Spleen (tissue), 11 donors: ENCODE results near the gene JARID2. TPM values are rescaled to one million over a fixed set of nuclear protein-coding genes. Genes with fewer than 3 reads are reported as not detected.
A peak's percentile ranks its signal among the peaks of the same experiment; 100 is the strongest.

Source experiments
- DNase-seq: peaks from one replicate; pipeline ENCODE4 v3.0.0-alpha.2; 2020
- H3K27ac ChIP-seq, 8 donors: fragments of 200-600 bp; sonication (generic) in 7 of 8; 1 replicate in 4 of 8; 2 replicates in 4 of 8; pipeline versions ENCODE4 v1.5.0 to v1.8.0; 2016 to 2021; ENCODE audit warnings: inconsistent platforms in 4 of 8, mild to moderate bottlenecking in 4 of 8, moderate library complexity in 1 of 8
- H3K27me3 ChIP-seq, 7 donors: fragments of 200-600 bp; sonication (generic) in 6 of 7; replicated peaks in 1 of 7; 1 replicate in 4 of 7; 2 replicates in 3 of 7; pipeline versions ENCODE4 v1.5.0 to v1.8.0; 2016 to 2021; ENCODE audit warnings: inconsistent platforms in 3 of 7, mild to moderate bottlenecking in 1 of 7
- H3K36me3 ChIP-seq, 6 donors: fragments of 200-600 bp; sonication (generic) in 5 of 6; 1 replicate in 4 of 6; 2 replicates in 2 of 6; pipeline versions ENCODE4 v1.5.0 to v1.8.0; 2016 to 2021; ENCODE audit warnings: inconsistent platforms in 2 of 6
- H3K4me1 ChIP-seq, 6 donors: fragments of 200-600 bp; sonication (generic) in 5 of 6; 1 replicate in 3 of 6; 2 replicates in 3 of 6; pipeline versions ENCODE4 v1.5.0 to v1.8.0; 2016 to 2021; ENCODE audit warnings: inconsistent platforms in 3 of 6
- H3K4me3 ChIP-seq, 8 donors: fragments of 200-600 bp; sonication (generic) in 7 of 8; 1 replicate in 4 of 8; 2 replicates in 4 of 8; pipeline versions ENCODE4 v1.5.0 to v1.8.0; 2016 to 2021; ENCODE audit warnings: inconsistent platforms in 4 of 8, mild to moderate bottlenecking in 4 of 8, moderate library complexity in 2 of 8
- H3K9me3 ChIP-seq, 8 donors: fragments of 200-600 bp; sonication (generic) in 7 of 8; 1 replicate in 4 of 8; 2 replicates in 4 of 8; pipeline versions ENCODE4 v1.5.0 to v1.8.0; 2016 to 2021; ENCODE audit warnings: inconsistent platforms in 4 of 8
- POLR2A ChIP-seq, 3 donors: fragments of 450-650 bp; IDR thresholded peaks; one replicate each; pipeline ENCODE4 v1.5.1; 2017; ENCODE audit warnings: antibody characterized with exemption in 3 of 3, mild to moderate bottlenecking in 1 of 3
- POLR2AphosphoS5 ChIP-seq, 3 donors: sonication (generic); formaldehyde crosslinking; IDR thresholded peaks; one replicate each; pipeline ENCODE4 v1.5.1; 2017; ENCODE audit warnings: antibody characterized with exemption in 3 of 3
- WGBS, 5 donors: extraction: QIAGEN DNeasy Blood & Tissue Kit in 3 of 5; methylation state at CpG; one replicate each; pipeline versions ENCODE4 v1.1.5 to v1.1.7; 2013 to 2018; 5-methylcytosine and 5-hydroxymethylcytosine counted together
- intact Hi-C: fragments of 100-400 bp; cut with DNase I; formaldehyde crosslinking; loops from one replicate; pipeline ENCODE4 v1.15.0; 2023; ENCODE audit warnings: low total_unique reads
- polyA plus RNA-seq, 3 donors: library from polyadenylated mRNA; stranded (reverse); fragments of 200-250 nt; gene quantifications; one replicate each; pipeline ENCODE4 v1.2.1, GENCODE V29; 2013
- total RNA-seq, 7 donors: library from RNA; depleted of rRNA in 3 of 7; stranded (reverse); fragments of >200 nt in 3 of 7; fragmentation: NEBNext Ultra II Directional in 4 of 7; extraction: Animal tissue kit (Norgen Biotek cat#: 25700) in 4 of 7; gene quantifications; one replicate each; pipeline versions ENCODE4 v1.1.0 to v1.2.1, GENCODE V29; 2016 to 2021
- TF ChIP-seq, protein P1 (sequence below), 11 experiments: fragments of 200-600 bp in 7 of 11; fragments of 450-650 bp in 4 of 11; sonication (generic) in 4 of 11; IDR thresholded peaks in 8 of 11; conservative IDR thresholded peaks in 3 of 11; 1 replicate in 7 of 11; 2 replicates in 4 of 11; pipeline versions ENCODE4 v1.4.0 to v1.8.0; 2016 to 2021; ENCODE audit warnings: antibody characterized with exemption in 11 of 11, inconsistent platforms in 4 of 11, mild to moderate bottlenecking in 1 of 11
- donor health status: healthy with polysubstance abuse.
- donor health status: DM: no; HTN: no; CAD: no; lungs with moderate emphysema.
- donor health status: DM: no; HTN: no; CAD: no.
- donor health status: Bipolar disorder and iron deficiency.
- donor health status: healthy.
- donor health status: DM: no; HTN: no; CAD: no.
- donor health status: DM: yes; HTN: yes; CAD: no.

Gene JARID2
- total and polyA plus RNA-seq, 10 donors, result 4.4 to 27.1 (median 20.6) TPM

DNA sequence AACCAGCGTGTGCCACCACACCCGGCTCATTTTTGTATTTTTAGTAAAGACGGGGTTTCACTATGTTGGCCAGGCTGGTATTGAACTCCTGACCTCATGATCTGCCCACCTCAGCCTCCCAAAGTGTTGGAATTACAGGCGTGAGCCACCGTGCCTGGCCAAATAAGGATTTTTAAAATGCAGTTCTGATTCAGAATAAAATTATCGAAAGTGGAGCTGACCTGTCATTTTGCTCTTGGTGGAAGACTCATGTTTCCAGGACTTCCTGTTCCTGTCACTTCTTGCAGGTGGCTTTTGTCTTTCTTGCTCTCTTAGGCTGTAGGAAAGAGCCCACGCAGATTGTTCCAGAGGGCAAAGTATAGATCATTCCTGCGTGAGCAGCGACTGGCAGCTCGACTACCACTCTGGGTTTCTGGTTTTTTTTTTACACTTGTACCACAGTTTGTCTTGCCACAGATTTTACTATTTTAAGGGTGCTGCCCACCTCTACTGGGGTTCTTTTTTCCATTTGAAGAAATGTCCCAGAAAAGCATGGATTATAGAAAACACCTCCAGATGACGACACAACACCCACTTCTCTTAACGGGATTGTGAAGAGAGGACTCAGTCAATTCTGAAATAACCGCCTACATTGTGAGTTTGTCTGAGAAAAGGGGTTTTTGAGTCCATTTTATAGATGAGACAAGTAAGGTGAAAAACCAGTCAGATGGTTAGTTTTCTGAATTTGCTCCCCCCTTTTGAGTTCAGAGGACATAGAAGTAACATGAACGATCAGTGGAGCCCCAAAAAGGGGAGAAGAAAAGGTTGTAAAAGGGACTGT lies 7.5 kb downstream of the JARID2 start:
- Histone ChIP-seq H3K9me3 (no peaks in the 10 kb centered on the region), H3K27me3 (no peaks in the 10 kb centered on the region), H3K27ac (peak overlapping the region in 7 of 8 donors; percentile 15 to 99 (median 69)), H3K4me1 (peaks cover 35 to 97% (median 93%) of the 10 kb centered on the region in 6 donors), H3K36me3 (no peaks in the 10 kb centered on the region), H3K4me3 (peak overlapping the region in 1 of 8 donors; percentile 12)
- intact Hi-C loops, result no loop called here
- TF ChIP-seq POLR2A (IDR thresholded peaks at IDR 0.05) (no peak), POLR2AphosphoS5 (IDR thresholded peaks at IDR 0.05) (no peak)
- TF ChIP-seq, protein P1, sequence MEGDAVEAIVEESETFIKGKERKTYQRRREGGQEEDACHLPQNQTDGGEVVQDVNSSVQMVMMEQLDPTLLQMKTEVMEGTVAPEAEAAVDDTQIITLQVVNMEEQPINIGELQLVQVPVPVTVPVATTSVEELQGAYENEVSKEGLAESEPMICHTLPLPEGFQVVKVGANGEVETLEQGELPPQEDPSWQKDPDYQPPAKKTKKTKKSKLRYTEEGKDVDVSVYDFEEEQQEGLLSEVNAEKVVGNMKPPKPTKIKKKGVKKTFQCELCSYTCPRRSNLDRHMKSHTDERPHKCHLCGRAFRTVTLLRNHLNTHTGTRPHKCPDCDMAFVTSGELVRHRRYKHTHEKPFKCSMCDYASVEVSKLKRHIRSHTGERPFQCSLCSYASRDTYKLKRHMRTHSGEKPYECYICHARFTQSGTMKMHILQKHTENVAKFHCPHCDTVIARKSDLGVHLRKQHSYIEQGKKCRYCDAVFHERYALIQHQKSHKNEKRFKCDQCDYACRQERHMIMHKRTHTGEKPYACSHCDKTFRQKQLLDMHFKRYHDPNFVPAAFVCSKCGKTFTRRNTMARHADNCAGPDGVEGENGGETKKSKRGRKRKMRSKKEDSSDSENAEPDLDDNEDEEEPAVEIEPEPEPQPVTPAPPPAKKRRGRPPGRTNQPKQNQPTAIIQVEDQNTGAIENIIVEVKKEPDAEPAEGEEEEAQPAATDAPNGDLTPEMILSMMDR (IDR thresholded peaks at IDR 0.05 in 8 of 11, conservative IDR thresholded peaks at IDR 0.05 in 3 of 11), result no peak
- 41 to 68% (median 50%) methylated on average over 14 of the region's 14 CpGs for WGBS, 5 donors
- no peak for DNase-seq

DNA sequence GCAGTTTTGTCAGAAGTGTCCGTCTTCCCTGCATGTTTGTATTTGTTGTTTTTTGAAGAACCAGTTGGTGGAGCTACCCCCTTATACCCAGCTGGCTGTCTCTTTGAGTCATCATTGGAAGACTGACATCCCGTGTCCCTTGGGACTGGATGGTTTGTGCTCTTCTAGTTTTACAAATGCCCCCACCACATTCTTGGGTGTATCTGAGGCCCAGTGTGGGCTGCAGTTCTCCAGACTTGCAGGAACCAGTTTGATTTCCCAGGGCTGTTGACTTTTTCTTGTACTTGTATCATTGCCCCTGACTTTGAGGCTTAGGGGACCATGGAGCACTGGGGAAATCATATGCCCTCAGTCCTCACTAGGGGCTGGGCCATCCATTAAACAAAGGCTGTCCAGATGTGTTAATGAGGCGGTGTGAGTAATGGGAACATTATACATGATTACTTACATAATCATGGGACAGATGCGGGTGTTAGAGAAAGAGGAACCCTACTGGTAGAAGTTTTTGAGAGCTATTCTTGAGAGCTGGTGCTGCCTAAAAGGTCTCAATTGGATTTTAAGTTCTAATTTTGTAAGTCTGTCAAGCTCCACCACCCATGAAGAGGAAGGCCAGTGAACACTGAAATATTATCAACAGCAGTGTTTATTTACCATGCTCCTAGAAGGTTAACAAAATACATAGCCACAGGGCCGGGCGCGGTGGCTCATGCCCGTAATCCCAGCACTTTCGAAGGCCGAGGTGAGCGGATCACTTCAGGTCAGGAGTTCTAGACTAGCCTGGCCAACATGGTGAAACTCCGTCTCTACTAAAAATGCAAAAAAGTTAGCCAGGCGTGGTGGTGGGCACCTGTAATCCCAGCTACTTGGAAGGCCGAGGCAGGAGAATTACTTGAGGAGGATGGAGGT lies 8.5 kb downstream of the JARID2 start:
- no peak for DNase-seq
- peak overlapping the region in 7 of 8 donors; percentile 33 to 99 (median 69) for H3K27ac ChIP-seq
- 73 to 78% (median 74%) methylated on average over 14 of the region's 14 CpGs for WGBS, 5 donors
- peak overlapping the region in 1 of 8 donors; percentile 34 for H3K4me3 ChIP-seq
- H3K9me3 ChIP-seq, result no peaks in the 10 kb centered on the region
- intact Hi-C loops, result no loop called here
- H3K36me3 ChIP-seq, result no peaks in the 10 kb centered on the region
- no peaks in the 10 kb centered on the region for H3K27me3 ChIP-seq
- TF ChIP-seq POLR2AphosphoS5 (IDR thresholded peaks at IDR 0.05), result no peak
- no peak for TF ChIP-seq POLR2A (IDR thresholded peaks at IDR 0.05)
- TF ChIP-seq, protein P1 (IDR thresholded peaks at IDR 0.05 in 8 of 11, conservative IDR thresholded peaks at IDR 0.05 in 3 of 11), result peak in 2 of 11 experiments; percentile 2 to 11
- H3K4me1 ChIP-seq, result peaks cover 41 to 100% (median 97%) of the 10 kb centered on the region in 6 donors

DNA sequence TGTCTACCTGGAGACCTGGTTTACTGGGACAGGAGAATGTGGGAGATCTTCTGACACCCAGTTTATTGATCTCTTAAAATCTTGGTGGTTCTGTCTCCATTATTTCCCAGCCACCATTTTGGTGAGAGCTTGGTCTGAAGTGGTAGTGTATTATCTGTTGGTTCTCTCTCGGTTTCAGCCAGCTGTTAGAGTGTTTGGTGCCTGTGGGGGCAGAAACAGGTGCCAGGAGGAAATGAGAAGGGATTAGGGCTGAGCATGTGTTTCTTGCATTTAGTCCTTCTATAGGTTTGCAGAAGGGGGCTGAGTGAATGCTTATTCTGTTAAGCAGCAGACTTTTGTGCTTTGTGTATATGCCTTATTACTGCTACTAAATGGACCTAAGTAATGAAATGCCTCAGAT lies 9.6 kb downstream of the JARID2 start:
- 17 to 42% (median 29%) methylated on average over 1 of the region's 1 CpG for WGBS, 5 donors
- TF ChIP-seq POLR2A (IDR thresholded peaks at IDR 0.05) (no peak), POLR2AphosphoS5 (IDR thresholded peaks at IDR 0.05) (peak in 1 of 3 donors; percentile 11)
- Histone ChIP-seq H3K4me1 (peaks cover 45 to 100% (median 96%) of the 10 kb centered on the region in 6 donors), H3K9me3 (no peaks in the 10 kb centered on the region), H3K27me3 (no peaks in the 10 kb centered on the region), H3K36me3 (no peaks in the 10 kb centered on the region), H3K27ac (peak overlapping the region in 4 of 8 donors; percentile 39 to 99 (median 86)), H3K4me3 (no peak overlapping the region)
- intact Hi-C loops, result no loop called here
- no peak for DNase-seq

DNA sequence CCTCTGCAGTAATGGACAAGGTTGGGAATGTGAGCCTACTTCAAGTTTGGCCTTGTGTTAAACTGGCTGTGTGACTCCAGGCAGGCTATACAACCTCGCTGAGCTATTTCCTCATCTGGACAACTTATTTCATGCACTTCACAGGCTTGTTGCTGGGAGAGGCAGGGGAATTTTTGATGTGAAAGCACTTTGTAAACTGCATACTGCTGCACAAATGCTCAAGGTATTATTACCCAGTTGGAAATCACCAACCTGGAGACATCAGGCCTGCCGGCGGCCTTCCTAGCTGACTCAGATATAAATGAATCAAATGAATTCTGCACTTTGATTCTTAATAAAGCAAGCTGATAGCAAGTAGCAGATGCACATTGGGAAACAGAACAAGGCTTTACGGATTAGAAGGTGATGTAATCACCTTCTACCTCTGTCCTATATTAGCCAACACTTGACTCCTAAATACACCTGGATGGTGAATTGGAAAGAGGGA lies 10.1 kb downstream of the JARID2 start:
- 49 to 73% (median 61%) methylated on average over 4 of the region's 4 CpGs for WGBS, 5 donors
- TF ChIP-seq POLR2A (IDR thresholded peaks at IDR 0.05) (no peak), POLR2AphosphoS5 (IDR thresholded peaks at IDR 0.05) (no peak)
- TF ChIP-seq, protein P1 (IDR thresholded peaks at IDR 0.05 in 8 of 11, conservative IDR thresholded peaks at IDR 0.05 in 3 of 11), result no peak
- no peak for DNase-seq
- Histone ChIP-seq H3K4me1 (peaks cover 49 to 100% (median 95%) of the 10 kb centered on the region in 6 donors), H3K9me3 (no peaks in the 10 kb centered on the region), H3K36me3 (no peaks in the 10 kb centered on the region), H3K27ac (peak overlapping the region in 3 of 8 donors; percentile 79 to 99 (median 92)), H3K27me3 (no peaks in the 10 kb centered on the region), H3K4me3 (no peak overlapping the region)
- intact Hi-C loops, result no loop called here
